ENCODE results near the gene PXMP4.
"Not testable (repeated sequence)": the region's sequence is repeated elsewhere in the genome, so short reads cannot be mapped to it uniquely, and the experiment has no call there.

PXMP4 gene

GRCh38 chr20:33719989-33720709 lies at the start of gene PXMP4:
Gene PXMP4, minus strand, starts transcription at chr20:33720310. Its CDS starts 103 bp downstream, at chr20:33720207.
- peak; percentile 99 to 100 for DNase-seq

- no peak for DNase-seq
Observed at GRCh38 chr20:33769043-33769442, 48.9 kb upstream of the PXMP4 start.

GRCh38 chr20:33767777-33768138 lies 47.6 kb upstream of the PXMP4 start:
- no peak for DNase-seq

GRCh38 chr20:33766686-33767085 lies 46.6 kb upstream of the PXMP4 start:
- DNase-seq: no peak

- no peak for DNase-seq
Observed at GRCh38 chr20:33765592-33765991, 45.5 kb upstream of the PXMP4 start.

- no peak for DNase-seq
Observed at GRCh38 chr20:33765099-33765498, 45.0 kb upstream of the PXMP4 start.

- no peak for DNase-seq
Observed at GRCh38 chr20:33761698-33762250, 41.7 kb upstream of the PXMP4 start.

- DNase-seq: no peak
Observed at GRCh38 chr20:33757458-33757857, 37.3 kb upstream of the PXMP4 start.

GRCh38 chr20:33757046-33757445 lies 36.9 kb upstream of the PXMP4 start:
- no peak for DNase-seq

GRCh38 chr20:33755936-33756490 lies 35.9 kb upstream of the PXMP4 start:
- DNase-seq: not testable (repeated sequence)

- no peak for DNase-seq
Observed at GRCh38 chr20:33753763-33754162, 33.7 kb upstream of the PXMP4 start.

- DNase-seq: no peak
Observed at GRCh38 chr20:33753143-33753542, 33.0 kb upstream of the PXMP4 start.

- no peak for DNase-seq
Observed at GRCh38 chr20:33751775-33752174, 31.7 kb upstream of the PXMP4 start.

- no peak for DNase-seq
Observed at GRCh38 chr20:33746325-33746998, 26.4 kb upstream of the PXMP4 start.

- no peak for DNase-seq
Observed at GRCh38 chr20:33744773-33745385, 24.8 kb upstream of the PXMP4 start.

GRCh38 chr20:33744181-33744580 lies 24.1 kb upstream of the PXMP4 start:
- no peak for DNase-seq

GRCh38 chr20:33740189-33740588 lies 20.1 kb upstream of the PXMP4 start:
- DNase-seq: no peak

GRCh38 chr20:33739493-33739892 lies 19.4 kb upstream of the PXMP4 start:
- no peak for DNase-seq

GRCh38 chr20:33736962-33737361 lies 16.9 kb upstream of the PXMP4 start:
- no peak for DNase-seq

GRCh38 chr20:33733654-33734576 lies 13.8 kb upstream of the PXMP4 start:
- peak; percentile 20 to 66 for DNase-seq

- peak; percentile 80 to 98 for DNase-seq
Observed at GRCh38 chr20:33732166-33732970, 12.3 kb upstream of the PXMP4 start.

Measured in NCI-H526 (cell line).